Measurements from ENCODE around the gene ZNF248.

ZNF248 gene

GRCh38 chr10:37872283-37872682 is 14.9 kb upstream of the ZNF248 start:
- no peak for TF ChIP-seq CTCF (IDR thresholded peaks at IDR 0.05; ENCODE audit: control insufficient read depth, insufficient read depth, low read depth, low read length, missing control alignments)
- no peak for DNase-seq (ENCODE audit: low read depth)
- no peak overlapping the region for H3K4me3 ChIP-seq (ENCODE audit: control insufficient read depth, low read depth, low read length)

DNA sequence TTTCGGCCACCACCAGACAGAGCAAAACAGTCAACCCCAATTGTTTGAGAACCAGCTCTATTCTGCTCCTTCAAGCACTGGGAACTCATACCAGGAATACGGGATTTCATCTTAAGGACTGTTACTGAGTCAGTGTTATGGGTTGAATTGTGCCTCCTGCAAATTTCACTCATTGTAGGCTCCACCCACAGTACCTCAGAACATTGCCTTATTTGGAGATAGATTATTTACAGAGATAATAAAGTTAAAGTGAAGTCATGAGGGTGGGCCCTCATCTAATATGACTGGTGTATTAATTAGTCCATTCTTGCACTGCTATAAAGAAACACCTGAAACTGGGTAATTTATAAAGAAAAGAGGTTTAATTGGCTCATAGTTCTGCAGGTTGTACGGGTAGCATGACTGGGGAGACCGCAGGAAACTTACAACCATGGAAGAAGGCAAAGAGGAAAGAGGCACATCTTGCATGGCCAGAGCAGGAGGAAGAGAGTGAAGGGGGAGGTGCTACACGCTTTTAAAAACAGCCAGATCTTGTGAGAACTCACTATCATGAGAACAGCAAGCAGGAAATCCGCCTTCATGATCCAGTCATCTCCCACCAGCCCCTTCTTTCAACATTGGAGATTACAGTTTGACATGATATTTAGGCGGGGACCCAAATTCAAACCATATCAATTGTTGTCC is 14.3 kb upstream of the ZNF248 start:
- DNase-seq (ENCODE audit: low read depth): no peak
- no peak overlapping the region for H3K4me3 ChIP-seq (ENCODE audit: control insufficient read depth, low read depth, low read length)
- TF ChIP-seq CTCF (IDR thresholded peaks at IDR 0.05; ENCODE audit: control insufficient read depth, insufficient read depth, low read depth, low read length, missing control alignments): no peak

DNA sequence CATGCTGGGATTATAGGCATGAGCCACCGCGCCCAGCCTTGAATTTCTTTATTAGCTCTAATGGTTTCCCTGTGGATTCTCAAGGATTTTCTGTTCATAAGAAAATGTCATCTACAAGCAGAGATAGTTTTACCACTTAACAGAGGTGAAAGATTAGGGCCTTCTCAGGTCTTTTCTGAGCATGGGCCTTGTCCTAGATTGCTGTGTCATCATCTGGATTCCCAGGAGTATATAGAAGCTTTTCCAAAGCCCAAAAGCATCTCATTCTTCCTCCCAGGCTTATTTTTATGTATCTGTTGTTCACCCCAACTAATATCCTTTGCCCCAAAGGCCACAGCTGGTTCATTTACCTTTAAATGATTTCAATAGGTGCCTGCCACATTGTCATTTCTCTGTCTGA is 13.7 kb upstream of the ZNF248 start:
- H3K4me3 ChIP-seq (ENCODE audit: control insufficient read depth, low read depth, low read length): no peak overlapping the region
- no peak for DNase-seq (ENCODE audit: low read depth)
- TF ChIP-seq CTCF (IDR thresholded peaks at IDR 0.05; ENCODE audit: control insufficient read depth, insufficient read depth, low read depth, low read length, missing control alignments): no peak

DNA sequence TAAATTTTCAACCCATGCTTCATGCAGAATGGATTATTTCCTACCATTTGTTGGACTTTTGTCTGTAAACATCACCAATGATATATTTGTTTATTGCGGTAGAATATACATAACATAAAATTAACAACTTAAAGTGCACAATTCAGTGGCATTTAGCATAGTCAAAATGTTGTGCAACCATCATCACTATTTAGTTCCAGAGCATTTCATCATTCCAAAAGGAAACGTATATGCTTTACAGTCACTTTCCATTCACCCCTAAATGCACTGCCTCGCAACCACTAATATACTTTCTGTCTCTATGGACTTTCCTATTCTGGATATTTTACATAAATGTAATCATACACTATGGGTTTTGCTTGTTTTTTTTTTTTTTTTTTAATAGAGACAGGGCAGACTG is 11.4 kb upstream of the ZNF248 start:
- TF ChIP-seq CTCF (IDR thresholded peaks at IDR 0.05; ENCODE audit: control insufficient read depth, insufficient read depth, low read depth, low read length, missing control alignments): no peak
- H3K4me3 ChIP-seq (ENCODE audit: control insufficient read depth, low read depth, low read length): no peak overlapping the region
- DNase-seq (ENCODE audit: low read depth): no peak

DNA sequence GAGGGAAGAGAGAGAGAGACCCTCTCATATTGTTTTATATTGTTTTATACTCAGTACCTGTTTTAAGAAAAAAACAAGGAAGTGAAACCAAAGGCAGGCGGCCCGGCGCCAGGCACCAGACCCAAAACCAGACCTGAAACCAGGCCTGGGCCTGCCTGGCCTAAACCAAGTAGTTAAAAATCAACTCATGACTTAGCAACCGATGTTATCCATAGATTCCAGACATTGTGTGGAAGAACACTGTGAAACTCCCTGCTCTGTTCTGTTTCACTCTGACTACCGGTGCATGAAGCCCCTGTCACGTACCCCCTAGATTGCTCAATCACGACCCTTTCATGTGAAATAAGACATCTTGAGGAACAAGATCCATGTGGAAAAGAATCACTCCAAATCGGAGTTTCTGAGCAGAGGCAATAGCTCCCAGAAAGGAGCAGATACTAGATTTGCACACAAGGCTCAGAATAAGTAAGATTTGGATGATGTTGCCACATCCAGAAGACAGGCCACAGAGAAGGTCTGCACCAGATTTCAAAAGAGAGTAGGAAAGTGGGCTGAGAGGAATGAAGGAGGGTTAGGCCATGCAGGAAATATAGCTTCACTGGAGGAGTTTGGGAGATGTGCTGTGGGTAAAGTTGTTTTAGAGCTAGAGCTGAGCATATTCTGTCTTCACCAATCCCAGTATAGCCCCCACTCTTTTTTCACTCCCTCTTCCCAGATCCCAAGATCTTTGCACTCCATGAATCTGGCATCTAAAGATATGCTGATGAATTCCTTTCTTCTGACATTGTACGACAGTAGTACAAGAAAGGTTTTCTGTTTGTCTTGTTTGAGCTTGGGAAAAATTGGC is 8.8 kb upstream of the ZNF248 start:
- no peak overlapping the region for H3K4me3 ChIP-seq (ENCODE audit: control insufficient read depth, low read depth, low read length)
- TF ChIP-seq CTCF (IDR thresholded peaks at IDR 0.05; ENCODE audit: control insufficient read depth, insufficient read depth, low read depth, low read length, missing control alignments): no peak
- no peak for DNase-seq (ENCODE audit: low read depth)

DNA sequence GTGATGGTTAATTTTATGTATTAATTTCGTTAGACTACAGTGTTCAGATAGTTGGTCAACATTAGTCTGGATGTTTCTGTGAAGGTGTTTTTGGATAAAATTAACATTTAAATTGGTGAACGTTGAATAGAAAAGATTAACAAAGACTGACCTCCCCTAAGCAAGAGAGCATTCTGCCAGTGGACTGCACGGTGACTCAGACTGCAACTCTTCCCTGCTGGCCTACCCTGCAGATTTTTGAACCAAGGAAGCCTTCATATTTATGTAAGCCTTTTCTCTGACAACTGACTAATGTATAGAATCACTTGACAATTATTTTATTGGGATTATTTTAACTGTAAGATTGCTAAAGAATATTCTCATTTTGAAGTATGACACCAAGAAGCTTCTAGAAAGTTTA is 7.9 kb upstream of the ZNF248 start:
- DNase-seq (ENCODE audit: low read depth): no peak
- no peak overlapping the region for H3K4me3 ChIP-seq (ENCODE audit: control insufficient read depth, low read depth, low read length)
- TF ChIP-seq CTCF (IDR thresholded peaks at IDR 0.05; ENCODE audit: control insufficient read depth, insufficient read depth, low read depth, low read length, missing control alignments): no peak

Measured in AG09309 (cell line).